Heart right ventricle (tissue), 16 donors: ENCODE measurements around the gene MAP7D1. TPM values are rescaled to one million over a fixed set of nuclear protein-coding genes. Genes with fewer than 3 reads are reported as not detected.
"Not testable (repeated sequence)": the region's sequence is repeated elsewhere in the genome, so short reads cannot be mapped to it uniquely, and the experiment has no call there.

Experiments used
- ATAC-seq, 8 donors: fragments of 200-7000 bp; cut with Tn5 transposase; one replicate each; pipeline ENCODE4 v1.9.1; 2020; ENCODE audit warnings: mild to moderate bottlenecking in 8 of 8, moderate library complexity in 8 of 8, moderate number of reproducible peaks in 1 of 8
- DNase-seq, 2 donors: peaks; one replicate each; pipeline ENCODE4 v3.0.0-alpha.2; 2020
- H3K27ac ChIP-seq, 10 donors: fragments of 200-600 bp; sonication (generic) in 2 of 10; one replicate each; pipeline versions ENCODE4 v1.5.0 to v1.8.0; 2020 to 2022; ENCODE audit warnings: mild to moderate bottlenecking in 3 of 10
- H3K27me3 ChIP-seq, 7 donors: fragments of 200-600 bp; one replicate each; pipeline ENCODE4 v1.8.0; 2021 to 2022; ENCODE audit warnings: mild to moderate bottlenecking in 2 of 7
- H3K36me3 ChIP-seq, 9 donors: fragments of 200-600 bp; sonication (generic) in 1 of 9; one replicate each; pipeline versions ENCODE4 v1.5.0 to v1.8.0; 2020 to 2022; ENCODE audit warnings: mild to moderate bottlenecking in 2 of 9
- H3K4me1 ChIP-seq, 9 donors: fragments of 200-600 bp; sonication (generic) in 1 of 9; one replicate each; pipeline versions ENCODE4 v1.5.0 to v1.8.0; 2020 to 2022; ENCODE audit warnings: mild to moderate bottlenecking in 4 of 9
- H3K4me3 ChIP-seq, 10 donors: fragments of 200-600 bp; sonication (generic) in 2 of 10; one replicate each; pipeline versions ENCODE4 v1.5.0 to v1.8.0; 2020 to 2022; ENCODE audit warnings: mild to moderate bottlenecking in 7 of 10, moderate library complexity in 2 of 10
- H3K9me3 ChIP-seq, 11 donors: fragments of 200-600 bp in 10 of 11; sonication (generic) in 2 of 11; one replicate each; pipeline versions ENCODE4 v1.5.0 to v1.8.0; 2013 to 2022; ENCODE audit warnings: mild to moderate bottlenecking in 2 of 11, control low read depth in 1 of 11, moderate library complexity in 1 of 11
- WGBS, 2 donors: extraction: QIAGEN DNeasy Blood & Tissue Kit; methylation state at CpG; one replicate each; pipeline ENCODE4 v1.1.7; 2013; ENCODE audit warnings: inconsistent platforms in 1 of 2; 5-methylcytosine and 5-hydroxymethylcytosine counted together
- intact Hi-C, 10 donors: fragments of 100-400 bp; cut with DNase I; formaldehyde crosslinking; loops; one replicate each; pipeline versions ENCODE4 v1.11.1 to v1.14.2; 2022
- polyA plus RNA-seq, 2 donors: library from polyadenylated mRNA; stranded (reverse); fragments of 200-250 nt; gene quantifications; one replicate each; pipeline ENCODE4 v1.2.3, GENCODE V29; 2013
- total RNA-seq, 10 donors: library from RNA; stranded (reverse); fragmentation: NEBNext Ultra II Directional in 3 of 10; extraction: Animal tissue kit (Norgen Biotek cat#: 25700) in 3 of 10; gene quantifications; one replicate each; pipeline versions ENCODE4 v1.2.1 to v1.2.4, GENCODE V29; 2021 to 2023
- TF ChIP-seq, protein P1 (sequence below), 9 donors: fragments of 200-600 bp; sonication (generic) in 2 of 9; IDR thresholded peaks; one replicate each; pipeline versions ENCODE4 v1.5.0 to v1.8.0; 2021 to 2022; ENCODE audit warnings: antibody characterized with exemption in 9 of 9, mild to moderate bottlenecking in 5 of 9, moderate library complexity in 1 of 9
- donor health status: Arrhythmogenic right ventricular cardiomyopathy.
- donor health status: ischemic (EF 13 %, LVEDD 7.1; RV severe dilation, severe dysfunction).
- donor health status: healthy with polysubstance abuse.
- donor health status: DM: no; HTN: yes; CAD: no.
- donor health status: DM: no; HTN: no; CAD: no.
- donor health status: ischemic (EF 25% LVEDD 6.9; RV normal size, moderate dysfunction).
- donor health status: ischemic (EF 25% LVEDD 5.7; RV mildly dilated, moderate dysfunction).
- donor health status: healthy.
- donor health status: DM: yes; HTN: yes; CAD: no.
- donor health status: Ischemic cardiomyopathy.
- donor health status: ischemic (EF 35%, LVEDD 5.7; RV mildly dilated, moderate dysfunction).
- donor health status: nonischemic (EF 11% LVEDD 7.7; RV severe dilation, severe dysfunction).
- donor health status: DM: yes; HTN: yes; CAD: no.
- donor health status: PGD.
- donor health status: ischemic (EF 29% LVEDD 5.4; RV normal size, mild dysfunction).
- donor health status: nonischemic (EF 23%, LVEDD 6.1; RV moderate dilation, normal function).

Gene MAP7D1
- total and polyA plus RNA-seq, 12 donors, result 176 to 364 (median 320) TPM

- Histone ChIP-seq H3K9me3 (no peaks in the 10 kb centered on the region), H3K4me1 (peaks cover 3 to 54% (median 45%) of the 10 kb centered on the region in 9 donors), H3K27ac (peak overlapping the region; percentile 82 to 99 (median 96)), H3K27me3 (no peaks in the 10 kb centered on the region), H3K36me3 (peaks cover 0 to 38% (median 0%) of the 10 kb centered on the region in 9 donors), H3K4me3 (peak overlapping the region; percentile 63 to 88 (median 79))
- DNase-seq (peak; percentile 79 to 84), ATAC-seq (peak; percentile 73 to 85 (median 79))
- intact Hi-C loops, result loop anchor here (1.0 to 10.0 kb wide), 9 partner anchors 54 to 160 kb away; partner anchors contain the start of genes STK40 (in 1 of the 10) and TRAPPC3 (in 1 of the 10)
- TF ChIP-seq, protein P1, sequence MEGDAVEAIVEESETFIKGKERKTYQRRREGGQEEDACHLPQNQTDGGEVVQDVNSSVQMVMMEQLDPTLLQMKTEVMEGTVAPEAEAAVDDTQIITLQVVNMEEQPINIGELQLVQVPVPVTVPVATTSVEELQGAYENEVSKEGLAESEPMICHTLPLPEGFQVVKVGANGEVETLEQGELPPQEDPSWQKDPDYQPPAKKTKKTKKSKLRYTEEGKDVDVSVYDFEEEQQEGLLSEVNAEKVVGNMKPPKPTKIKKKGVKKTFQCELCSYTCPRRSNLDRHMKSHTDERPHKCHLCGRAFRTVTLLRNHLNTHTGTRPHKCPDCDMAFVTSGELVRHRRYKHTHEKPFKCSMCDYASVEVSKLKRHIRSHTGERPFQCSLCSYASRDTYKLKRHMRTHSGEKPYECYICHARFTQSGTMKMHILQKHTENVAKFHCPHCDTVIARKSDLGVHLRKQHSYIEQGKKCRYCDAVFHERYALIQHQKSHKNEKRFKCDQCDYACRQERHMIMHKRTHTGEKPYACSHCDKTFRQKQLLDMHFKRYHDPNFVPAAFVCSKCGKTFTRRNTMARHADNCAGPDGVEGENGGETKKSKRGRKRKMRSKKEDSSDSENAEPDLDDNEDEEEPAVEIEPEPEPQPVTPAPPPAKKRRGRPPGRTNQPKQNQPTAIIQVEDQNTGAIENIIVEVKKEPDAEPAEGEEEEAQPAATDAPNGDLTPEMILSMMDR (IDR thresholded peaks at IDR 0.05), result peak; percentile 13 to 58 (median 48)
- 0% methylated on average over 26 to 29 of the region's 29 CpGs for WGBS, 2 donors
Measured at GRCh38 chr1:36224537-36225282, 68.8 kb downstream of the MAP7D1 start.

DNA sequence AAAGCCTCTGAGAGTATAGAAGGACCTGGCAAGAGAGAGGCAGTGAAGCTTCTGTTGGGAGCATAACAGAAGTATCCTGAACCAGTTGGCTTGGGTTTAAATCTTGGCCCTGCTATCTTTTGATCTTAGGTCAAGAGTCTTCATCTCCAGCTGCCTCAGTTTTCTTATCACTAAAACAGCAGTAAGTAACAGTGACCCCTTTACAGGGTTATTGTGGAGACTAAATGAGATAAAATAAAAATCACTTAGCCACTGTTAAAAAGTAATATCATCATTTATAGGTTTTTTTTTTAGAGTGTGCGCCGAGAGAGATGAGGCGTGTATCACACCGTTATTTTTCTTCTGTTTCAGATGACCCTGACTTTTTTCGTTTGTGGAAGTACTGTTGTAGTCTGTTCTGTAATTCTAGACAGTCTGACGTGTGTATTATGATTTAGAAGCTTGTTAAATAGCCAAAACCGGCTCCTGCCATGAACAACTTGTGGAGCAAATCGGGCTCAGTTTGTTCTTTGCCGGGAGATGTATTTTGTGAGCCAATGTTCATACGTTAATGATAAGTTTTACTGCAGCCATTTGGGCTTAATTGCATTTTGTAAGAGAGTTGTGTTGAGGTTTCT is 69.4 kb downstream of the MAP7D1 start:
- intact Hi-C loops, result loop anchor here in 6 of 10 donors (2.0 to 10.0 kb wide), 4 partner anchors 53 to 159 kb away; partner anchors contain the start of gene STK40 (in 1 of the 6)
- Histone ChIP-seq H3K27me3 (no peaks in the 10 kb centered on the region), H3K4me3 (peak overlapping the region; percentile 63 to 88 (median 79)), H3K9me3 (no peaks in the 10 kb centered on the region), H3K4me1 (peaks cover 3 to 57% (median 47%) of the 10 kb centered on the region in 9 donors), H3K36me3 (peaks cover 0 to 45% (median 4%) of the 10 kb centered on the region in 9 donors), H3K27ac (peak overlapping the region; percentile 82 to 99 (median 96))
- TF ChIP-seq, protein P1 (IDR thresholded peaks at IDR 0.05), result no peak
- no peak for ATAC-seq
- WGBS, 2 donors, result 12% methylated on average over 10 of the region's 10 CpGs
- DNase-seq, result no peak

DNA sequence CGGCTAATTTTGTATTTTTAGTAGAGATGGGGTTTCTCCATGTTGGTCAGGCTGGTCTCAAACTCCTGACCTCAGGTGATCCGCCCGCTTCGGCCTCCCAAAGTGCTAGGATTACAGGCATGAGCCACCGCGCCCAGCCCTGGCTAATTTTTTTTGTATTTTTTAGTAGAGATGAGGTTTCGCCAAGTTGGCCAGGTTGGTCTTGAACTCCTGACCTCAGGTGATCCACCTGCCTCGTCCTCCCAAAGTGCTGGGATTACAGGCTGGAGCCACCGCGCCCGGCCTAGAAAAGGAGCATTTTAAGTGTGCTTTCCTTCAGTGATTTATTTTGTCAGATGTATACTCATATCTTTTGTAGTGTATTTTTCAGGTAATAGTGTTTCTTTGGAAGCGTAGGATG is 74.3 kb downstream of the MAP7D1 start:
- WGBS, 2 donors, result 95 to 98% methylated on average over 11 to 12 of the region's 12 CpGs
- H3K27ac ChIP-seq, result peak overlapping the region in 3 of 10 donors; percentile 26 to 57 (median 56)
- peaks cover 0 to 93% (median 12%) of the 10 kb centered on the region in 9 donors for H3K36me3 ChIP-seq
- not testable (repeated sequence) for H3K27me3 ChIP-seq, H3K9me3 ChIP-seq, ATAC-seq, H3K4me3 ChIP-seq, DNase-seq
- intact Hi-C loops, result loop anchor here in 1 of 10 donors (5.0 kb wide), 1 partner anchor 52 kb away; no protein-coding TSS in a partner anchor
- peaks cover 13 to 95% (median 75%) of the 10 kb centered on the region in 9 donors for H3K4me1 ChIP-seq

Other genes starting within 250 kb of the MAP7D1 start
- 10 to 100 TPM; 12.3 to 20.7 (median 15.1) TPM for gene AGO3, start 225.1 kb upstream of the MAP7D1 start, total RNA-seq
- 1 to 10 TPM; 2.2 to 3.4 TPM for gene AGO3, start 225.1 kb upstream of the MAP7D1 start, polyA plus RNA-seq
- gene TEKT2, start 72.1 kb upstream of the MAP7D1 start, total RNA-seq, result not detected
- under 1 TPM in 1 of 2 donors, not detected in 1; 0.06 TPM for gene TEKT2, start 72.1 kb upstream of the MAP7D1 start, polyA plus RNA-seq
- 10 to 100 TPM; 11.0 to 24.3 (median 15.6) TPM for gene ADPRS, start 67.3 kb upstream of the MAP7D1 start, total RNA-seq
- gene ADPRS, start 67.3 kb upstream of the MAP7D1 start, polyA plus RNA-seq, result 10 to 100 TPM; 18.9 to 23.0 TPM
- gene COL8A2, start 30.9 kb upstream of the MAP7D1 start, total RNA-seq, result 1 to 10 TPM in 3 of 10 donors, under 1 TPM in 7; 0.53 to 2.0 (median 0.73) TPM
- gene COL8A2, start 30.9 kb upstream of the MAP7D1 start, polyA plus RNA-seq, result under 1 TPM; 0.58 to 0.80 TPM
- gene TRAPPC3, start 6.7 kb upstream of the MAP7D1 start, total RNA-seq, result 10 to 100 TPM; 41.6 to 62.6 (median 48.4) TPM
- gene TRAPPC3, start 6.7 kb upstream of the MAP7D1 start, polyA plus RNA-seq, result 10 to 100 TPM; 33.6 to 73.8 TPM
- gene THRAP3, start 68.3 kb downstream of the MAP7D1 start, total RNA-seq, result 100 to 1,000 TPM in 5 of 10 donors, 10 to 100 TPM in 5; 85.3 to 109 (median 100) TPM
- 10 to 100 TPM; 22.8 to 35.1 TPM for gene THRAP3, start 68.3 kb downstream of the MAP7D1 start, polyA plus RNA-seq
- 1 to 10 TPM; 1.1 to 3.3 (median 1.7) TPM for gene SH3D21, start 150.2 kb downstream of the MAP7D1 start, total RNA-seq
- 1 to 10 TPM in 1 of 2 donors, under 1 TPM in 1; 0.58 to 4.8 TPM for gene SH3D21, start 150.2 kb downstream of the MAP7D1 start, polyA plus RNA-seq
- 10 to 100 TPM in 3 of 10 donors, 1 to 10 TPM in 7; 4.6 to 16.0 (median 6.8) TPM for gene EVA1B, start 167.5 kb downstream of the MAP7D1 start, total RNA-seq
- 10 to 100 TPM; 25.2 to 38.9 TPM for gene EVA1B, start 167.5 kb downstream of the MAP7D1 start, polyA plus RNA-seq
- gene STK40, start 229.8 kb downstream of the MAP7D1 start, total RNA-seq, result 10 to 100 TPM; 45.2 to 81.6 (median 60.8) TPM
- gene STK40, start 229.8 kb downstream of the MAP7D1 start, polyA plus RNA-seq, result 10 to 100 TPM; 15.5 to 29.3 TPM
- gene LSM10, start 241.7 kb downstream of the MAP7D1 start, total RNA-seq, result 10 to 100 TPM; 35.2 to 69.6 (median 44.7) TPM
- gene LSM10, start 241.7 kb downstream of the MAP7D1 start, polyA plus RNA-seq, result 10 to 100 TPM; 78.4 to 82.6 TPM